Activated CD8-positive, alpha-beta memory T cell treated with anti-CD3 and anti-CD28 coated beads for 36 hours (primary cell): Measurements from ENCODE around the gene COMMD7. TPM values are rescaled to one million over a fixed set of nuclear protein-coding genes. Genes with fewer than 3 reads are reported as not detected.
"Not testable (repeated sequence)": the region's sequence is repeated elsewhere in the genome, so short reads cannot be mapped to it uniquely, and the experiment has no call there.

Source experiments
- CTCF ChIA-PET: fragments of 350-600 bp; sonication (Branson Sonifier 250); formaldehyde crosslinking; loops from one replicate; lab custom pipeline; 2021; ENCODE audit warnings: antibody characterized with exemption; lab: Charles Lee
- POLR2A ChIA-PET: fragments of 350-600 bp; sonication (Branson Sonifier 250); formaldehyde crosslinking; loops from one replicate; lab custom pipeline; 2021; ENCODE audit warnings: antibody characterized with exemption; lab: Charles Lee
- total RNA-seq, 2 experiments: library from RNA; stranded (reverse); gene quantifications; one replicate each; pipeline ENCODE4 v1.2.3, GENCODE V29; 2021

COMMD7 gene
- total RNA-seq, 2 experiments from 2014 or later = 31.6 to 34.2 TPM

GRCh38 chr20:32695089-32695488 is 48.2 kb downstream of the COMMD7 start:
- ChIA-PET CTCF (interaction anchor here (0.7 kb wide), 1 partner anchor 663 kb away, joined by 3 read pairs; no protein-coding TSS in a partner anchor), POLR2A (no interaction called here)

- CTCF ChIA-PET, POLR2A ChIA-PET: not testable (repeated sequence)
Measured at GRCh38 chr20:32688966-32689365, 54.3 kb downstream of the COMMD7 start.

- POLR2A ChIA-PET = no interaction called here
- CTCF ChIA-PET = no interaction called here
Measured at GRCh38 chr20:32687180-32687532, 56.1 kb downstream of the COMMD7 start.

- POLR2A ChIA-PET = no interaction called here
- CTCF ChIA-PET = no interaction called here
Measured at GRCh38 chr20:32686530-32687179, 56.6 kb downstream of the COMMD7 start.

GRCh38 chr20:32685541-32686529 is 57.4 kb downstream of the COMMD7 start:
- POLR2A ChIA-PET = no interaction called here
- CTCF ChIA-PET = interaction anchor here (0.7 to 1.6 kb wide), 2 partner anchors 82 to 92 kb away, joined by 4 to 5 read pairs; no protein-coding TSS in a partner anchor

- POLR2A ChIA-PET = no interaction called here
Measured at GRCh38 chr20:32682508-32682987, 60.7 kb downstream of the COMMD7 start.

GRCh38 chr20:32681175-32682084 is 61.8 kb downstream of the COMMD7 start:
- CTCF ChIA-PET = interaction anchor here (1.3 to 2.0 kb wide), 2 partner anchors 13 to 97 kb away, joined by 3 to 13 read pairs; no protein-coding TSS in a partner anchor
- POLR2A ChIA-PET = no interaction called here

More at GRCh38 chr20:32682508-32682987, 60.7 kb downstream of the COMMD7 start:
- CTCF ChIA-PET = interaction anchor here (1.2 kb wide), 1 partner anchor 96 kb away, joined by 7 read pairs; no protein-coding TSS in a partner anchor

GRCh38 chr20:32680544-32681174 is 62.6 kb downstream of the COMMD7 start:
- ChIA-PET CTCF (interaction anchor here (1.3 to 2.0 kb wide), 2 partner anchors 12 to 98 kb away, joined by 3 to 13 read pairs; no protein-coding TSS in a partner anchor), POLR2A (interaction anchor here (0.6 kb wide), 1 partner anchor 211 kb away, joined by 3 read pairs; no protein-coding TSS in a partner anchor)

- CTCF ChIA-PET = interaction anchor here (7.7 kb wide), 1 partner anchor 99 kb away, joined by 134 read pairs; no protein-coding TSS in a partner anchor
- POLR2A ChIA-PET = no interaction called here
Measured at GRCh38 chr20:32678948-32679347, 64.3 kb downstream of the COMMD7 start.

GRCh38 chr20:32675223-32675975 is 67.9 kb downstream of the COMMD7 start:
- ChIA-PET POLR2A (no interaction called here), CTCF (interaction anchor here (0.6 to 7.7 kb wide), 4 partner anchors 88 to 373 kb away, joined by 3 to 134 read pairs (median 11); partner anchors contain the start of gene DNMT3B)

GRCh38 chr20:32674362-32674789 is 68.9 kb downstream of the COMMD7 start:
- CTCF ChIA-PET = interaction anchor here (0.7 to 7.7 kb wide), 15 partner anchors 9 to 377 kb away, joined by 3 to 134 read pairs (median 5); partner anchors contain the start of genes COMMD7 and DNMT3B
- POLR2A ChIA-PET = interaction anchor here (0.9 kb wide), 1 partner anchor 104 kb away, joined by 3 read pairs; no protein-coding TSS in a partner anchor

GRCh38 chr20:32672982-32673851 is 70.0 kb downstream of the COMMD7 start:
- ChIA-PET CTCF (interaction anchor here (0.9 to 7.7 kb wide), 18 partner anchors 10 to 244 kb away, joined by 3 to 134 read pairs (median 5); partner anchors contain the start of genes COMMD7 and DNMT3B), POLR2A (interaction anchor here (0.9 kb wide), 1 partner anchor 105 kb away, joined by 3 read pairs; no protein-coding TSS in a partner anchor)

- CTCF ChIA-PET = interaction anchor here (0.7 to 7.7 kb wide), 8 partner anchors 73 to 150 kb away, joined by 3 to 134 read pairs (median 6); partner anchors contain the start of gene DNMT3B
- POLR2A ChIA-PET = no interaction called here
Measured at GRCh38 chr20:32672394-32672981, 70.8 kb downstream of the COMMD7 start.

GRCh38 chr20:32670773-32671455 is 72.4 kb downstream of the COMMD7 start:
- ChIA-PET POLR2A (no interaction called here), CTCF (interaction anchor here (0.9 to 7.7 kb wide), 2 partner anchors 33 to 107 kb away, joined by 3 to 134 read pairs; no protein-coding TSS in a partner anchor)

GRCh38 chr20:32667027-32667426 is 76.2 kb downstream of the COMMD7 start:
- ChIA-PET POLR2A (no interaction called here), CTCF (interaction anchor here (1.1 kb wide), 1 partner anchor 111 kb away, joined by 4 read pairs; no protein-coding TSS in a partner anchor)
